Keratinocyte (primary cell): ENCODE data around the gene KDM1B. TPM values are rescaled to one million over a fixed set of nuclear protein-coding genes. Genes with fewer than 3 reads are reported as not detected.

Experiments
- DNase-seq: peaks from one replicate; pipeline ENCODE4 v3.0.0-alpha.2; 2011; ENCODE audit warnings: low read depth, missing footprints, low spot score
- FAIRE-seq: peaks from 2 replicates; lab custom pipeline; 2011; peaks lifted over from hg19 to GRCh38; lab: Jason Lieb, UNC
- H2AFZ ChIP-seq: 2 replicates; pipeline ENCODE4 v1.6.0; 2012; ENCODE audit warnings: low read length, control low read depth, inconsistent platforms; ENCODE audit not compliant: control insufficient read depth
- H3K27ac ChIP-seq: 2 replicates; pipeline ENCODE4 v1.5.1; 2011; ENCODE audit warnings: low read length; ENCODE audit not compliant: control insufficient read depth, insufficient read depth
- H3K27me3 ChIP-seq: 3 replicates; pipeline ENCODE4 v1.6.0; 2011; ENCODE audit warnings: low read length; ENCODE audit not compliant: control insufficient read depth, insufficient read depth; ENCODE audit errors: extremely low read depth
- H3K36me3 ChIP-seq, 2 experiments: 2 replicates in 1 of 2; 3 replicates in 1 of 2; pipeline ENCODE4 v1.5.1; 2011; ENCODE audit warnings: low read length in 2 of 2, mild to moderate bottlenecking in 1 of 2; ENCODE audit not compliant: control insufficient read depth in 2 of 2, insufficient read depth in 2 of 2; ENCODE audit errors: extremely low read depth in 1 of 2
- H3K4me1 ChIP-seq: 3 replicates; pipeline ENCODE4 v1.5.1; 2011; ENCODE audit warnings: low read length; ENCODE audit not compliant: control insufficient read depth, insufficient read depth; ENCODE audit errors: extremely low read depth
- H3K4me2 ChIP-seq: 3 replicates; pipeline ENCODE4 v1.6.0; 2011; ENCODE audit warnings: low read depth, low read length; ENCODE audit not compliant: control insufficient read depth, insufficient read depth; ENCODE audit errors: extremely low read depth
- H3K4me3 ChIP-seq, 3 experiments: fragments of 200-600 bp in 1 of 3; sonication (generic) in 1 of 3; 2 replicates in 2 of 3; 3 replicates in 1 of 3; pipeline ENCODE4 v1.5.1; 2011 to 2016; ENCODE audit warnings: low read length in 3 of 3, mild to moderate bottlenecking in 3 of 3, control low read depth in 2 of 3, inconsistent platforms in 1 of 3, low read depth in 1 of 3, mixed read lengths in 1 of 3, mixed run types in 1 of 3, moderate library complexity in 1 of 3; ENCODE audit not compliant: control insufficient read depth in 2 of 3, insufficient read depth in 2 of 3; ENCODE audit errors: extremely low read depth in 1 of 3
- H3K79me2 ChIP-seq: 2 replicates; pipeline ENCODE4 v1.6.0; 2012; ENCODE audit warnings: low read length; ENCODE audit not compliant: control insufficient read depth, insufficient read depth
- H3K9ac ChIP-seq: 3 replicates; pipeline ENCODE4 v1.6.0; 2011; ENCODE audit warnings: low read length; ENCODE audit not compliant: control insufficient read depth, insufficient read depth; ENCODE audit errors: extremely low read depth
- H3K9me1 ChIP-seq: 3 replicates; pipeline ENCODE4 v1.6.0; 2011; ENCODE audit warnings: low read length; ENCODE audit not compliant: control insufficient read depth, insufficient read depth; ENCODE audit errors: extremely low read depth
- H3K9me3 ChIP-seq: 2 replicates; pipeline ENCODE4 v1.5.1; 2012; ENCODE audit warnings: low read depth, low read length; ENCODE audit not compliant: control insufficient read depth
- H4K20me1 ChIP-seq: 3 replicates; pipeline ENCODE4 v1.6.0; 2011; ENCODE audit warnings: low read length; ENCODE audit not compliant: control insufficient read depth, insufficient read depth; ENCODE audit errors: extremely low read depth
- EZH2 ChIP-seq: IDR thresholded peaks from one replicate; pipeline ENCODE4 v1.6.1; 2012; ENCODE audit warnings: inconsistent platforms, mild to moderate bottlenecking, low read length, moderate library complexity
- dilution Hi-C: fragments of 300-500 bp; cut with MboI; formaldehyde crosslinking; loops from one replicate; pipeline ENCODE4 v1.7.0; 2020; ENCODE audit warnings: low sequenced_read_pairs; ENCODE audit not compliant: extremely low pct_ligation_motif_present
- polyA plus RNA-seq, 5 experiments: library from polyadenylated mRNA; depleted of rRNA in 3 of 5; stranded (reverse) in 3 of 5; stranded (forward) in 1 of 5; unstranded in 1 of 5; fragments of >200 nt; gene quantifications; 1 replicate in 1 of 5; 2 replicates in 3 of 5; 3 replicates in 1 of 5; pipeline versions ENCODE4 v1.2.1 to v1.2.3, GENCODE V29; 2011 to 2012; ENCODE audit warnings: missing spikeins in 2 of 5, low read depth in 1 of 5, low replicate concordance in 1 of 5
- TF ChIP-seq, protein P1 (sequence below), 3 experiments: IDR thresholded peaks in 1 of 3; conservative IDR thresholded peaks in 1 of 3; optimal IDR thresholded peaks in 1 of 3; 2 replicates in 2 of 3; 3 replicates in 1 of 3; pipeline versions ENCODE3 to v1.5.1; 2011; ENCODE audit warnings: low read length in 3 of 3, mild to moderate bottlenecking in 3 of 3, moderate library complexity in 2 of 3, control low read depth in 1 of 3, inconsistent platforms in 1 of 3; ENCODE audit not compliant: insufficient read depth in 2 of 3; ENCODE audit errors: extremely low read depth in 1 of 3

Gene KDM1B
- polyA plus RNA-seq, 1 donor (not counting 4 experiments of a cell fraction or from before 2014, with no cell fraction given), result 32.7 TPM

DNA sequence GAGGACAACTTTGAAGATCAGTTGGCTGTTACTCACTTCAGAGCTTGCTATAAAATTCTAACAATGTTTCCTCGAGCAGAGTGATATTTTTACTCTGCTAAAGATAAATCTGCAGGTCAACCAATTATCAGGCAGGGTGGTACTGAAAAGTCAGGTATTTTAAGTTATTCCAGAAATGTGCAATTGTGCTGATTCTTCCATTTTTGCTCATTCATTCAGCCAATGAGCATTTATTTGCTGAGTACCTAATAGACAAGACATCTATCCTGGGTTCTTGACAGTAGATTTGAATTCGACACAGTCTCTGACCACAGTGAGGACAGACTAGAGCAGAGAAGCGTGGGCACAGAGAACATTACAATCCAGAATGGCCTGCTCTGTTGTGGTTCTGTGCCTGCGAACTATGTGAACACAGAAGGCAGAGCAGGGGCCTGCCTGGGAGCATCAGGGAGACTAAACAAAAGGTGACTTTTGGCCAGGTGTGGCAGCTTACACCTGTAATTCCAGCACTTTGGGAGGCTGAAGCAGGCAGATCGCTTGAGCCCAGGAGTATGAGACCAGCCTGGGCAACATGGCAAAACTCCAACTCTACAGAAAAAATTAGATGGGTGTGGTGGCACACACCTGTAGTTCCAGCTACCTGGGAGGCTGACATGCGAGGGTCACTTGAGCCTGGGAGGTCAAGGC lies 15.1 kb upstream of the KDM1B start:
- TF ChIP-seq, protein P1, sequence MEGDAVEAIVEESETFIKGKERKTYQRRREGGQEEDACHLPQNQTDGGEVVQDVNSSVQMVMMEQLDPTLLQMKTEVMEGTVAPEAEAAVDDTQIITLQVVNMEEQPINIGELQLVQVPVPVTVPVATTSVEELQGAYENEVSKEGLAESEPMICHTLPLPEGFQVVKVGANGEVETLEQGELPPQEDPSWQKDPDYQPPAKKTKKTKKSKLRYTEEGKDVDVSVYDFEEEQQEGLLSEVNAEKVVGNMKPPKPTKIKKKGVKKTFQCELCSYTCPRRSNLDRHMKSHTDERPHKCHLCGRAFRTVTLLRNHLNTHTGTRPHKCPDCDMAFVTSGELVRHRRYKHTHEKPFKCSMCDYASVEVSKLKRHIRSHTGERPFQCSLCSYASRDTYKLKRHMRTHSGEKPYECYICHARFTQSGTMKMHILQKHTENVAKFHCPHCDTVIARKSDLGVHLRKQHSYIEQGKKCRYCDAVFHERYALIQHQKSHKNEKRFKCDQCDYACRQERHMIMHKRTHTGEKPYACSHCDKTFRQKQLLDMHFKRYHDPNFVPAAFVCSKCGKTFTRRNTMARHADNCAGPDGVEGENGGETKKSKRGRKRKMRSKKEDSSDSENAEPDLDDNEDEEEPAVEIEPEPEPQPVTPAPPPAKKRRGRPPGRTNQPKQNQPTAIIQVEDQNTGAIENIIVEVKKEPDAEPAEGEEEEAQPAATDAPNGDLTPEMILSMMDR (optimal IDR thresholded peaks at IDR 0.05 in 1 of 3, IDR thresholded peaks at IDR 0.05 in 1 of 3, conservative IDR thresholded peaks at IDR 0.05 in 1 of 3; ENCODE audit: extremely low read depth in 1 of 3, insufficient read depth in 2 of 3, low read length in 3 of 3), result no peak
- no peak for TF ChIP-seq EZH2
- Histone ChIP-seq H3K9me3 (no peaks in the 10 kb centered on the region), H3K27ac (no peak overlapping the region), H2AFZ (no peak overlapping the region), H3K36me3 (peaks cover 20 to 21% of the 10 kb centered on the region in 2 experiments), H3K4me2 (no peak overlapping the region), H3K9ac (no peak overlapping the region), H3K4me1 (no peaks in the 10 kb centered on the region), H3K27me3 (no peaks in the 10 kb centered on the region), H3K9me1 (no peaks in the 10 kb centered on the region), H3K79me2 (no peaks in the 10 kb centered on the region), H4K20me1 (no peaks in the 10 kb centered on the region), H3K4me3 (no peak overlapping the region)
- no peak for FAIRE-seq
- dilution Hi-C loops, result no loop called here
- DNase-seq, result no peak

DNA sequence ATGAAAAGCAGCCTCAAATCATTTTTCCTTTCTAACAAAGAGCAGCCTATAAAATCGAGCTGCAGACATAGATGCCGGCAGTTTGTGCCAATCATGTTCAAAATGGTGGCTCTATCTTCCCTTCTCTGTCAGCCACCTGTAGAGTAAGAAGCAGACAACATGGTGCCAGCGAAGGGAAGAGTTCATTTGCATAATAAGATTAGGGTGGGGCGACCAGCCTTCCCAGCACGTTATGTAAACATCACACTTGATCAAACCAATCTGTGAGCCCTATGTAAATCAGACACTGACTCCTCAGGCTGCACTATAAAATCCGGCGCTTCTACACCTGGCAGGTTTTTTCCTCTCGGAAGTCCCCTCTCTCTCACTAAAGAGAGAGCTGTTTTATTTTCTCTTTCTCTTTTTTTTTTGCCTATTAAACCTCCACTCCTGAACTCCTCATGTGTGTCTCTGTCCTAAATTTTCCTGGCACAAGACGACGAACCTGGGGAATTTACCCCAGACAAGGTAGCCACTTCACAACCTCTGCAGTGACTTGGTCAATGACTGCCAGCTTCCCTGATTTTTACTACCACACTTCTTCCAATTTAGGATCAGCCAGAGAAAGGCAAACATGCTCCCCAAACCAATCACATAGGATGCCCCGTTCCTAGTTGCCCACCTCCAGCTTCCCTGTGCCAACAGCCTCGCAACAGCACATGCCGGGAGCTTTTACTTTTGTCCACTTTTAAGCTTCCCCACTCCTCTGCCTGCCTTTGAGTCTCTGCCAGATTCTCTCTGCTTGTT lies 13.2 kb upstream of the KDM1B start:
- H3K4me2 ChIP-seq, result no peak overlapping the region
- no peaks in the 10 kb centered on the region for H3K79me2 ChIP-seq
- FAIRE-seq, result no peak
- H3K9me3 ChIP-seq, result no peaks in the 10 kb centered on the region
- TF ChIP-seq, protein P1 (optimal IDR thresholded peaks at IDR 0.05 in 1 of 3, IDR thresholded peaks at IDR 0.05 in 1 of 3, conservative IDR thresholded peaks at IDR 0.05 in 1 of 3; ENCODE audit: extremely low read depth in 1 of 3, insufficient read depth in 2 of 3, low read length in 3 of 3), result no peak
- TF ChIP-seq EZH2, result no peak
- no peak for DNase-seq
- dilution Hi-C loops, result no loop called here
- H3K36me3 ChIP-seq, result peaks cover 21% of the 10 kb centered on the region in 2 experiments
- H3K27ac ChIP-seq, result no peak overlapping the region
- H3K27me3 ChIP-seq, result no peaks in the 10 kb centered on the region
- no peaks in the 10 kb centered on the region for H4K20me1 ChIP-seq
- H2AFZ ChIP-seq, result no peak overlapping the region
- no peak overlapping the region for H3K9ac ChIP-seq
- H3K9me1 ChIP-seq, result no peaks in the 10 kb centered on the region
- no peak overlapping the region for H3K4me3 ChIP-seq
- peaks cover 4% of the 10 kb centered on the region for H3K4me1 ChIP-seq
